RWPE1 (cell line): ENCODE data around the gene TRABD2B.
A peak's percentile ranks its signal among the peaks of the same experiment; 100 is the strongest.
"Not testable (repeated sequence)": the region's sequence is repeated elsewhere in the genome, so short reads cannot be mapped to it uniquely, and the experiment has no call there.

Experiments used
- CTCF ChIA-PET: fragments of 350-600 bp; sonication (Branson Sonifier 250); formaldehyde crosslinking; extraction: SDS; loops from one replicate; lab custom pipeline; 2021; lab: Yijun Ruan, JAX
- POLR2A ChIA-PET: fragments of 400-600 bp; formaldehyde crosslinking; extraction: SDS; loops from one replicate; lab custom pipeline; 2020; ENCODE audit warnings: antibody characterized with exemption; ENCODE audit not compliant: low non-redundant PET; lab: Yijun Ruan, JAX
- DNase-seq: peaks from one replicate; pipeline ENCODE4 v3.0.0; 2012; ENCODE audit warnings: low spot score
- H3K27ac ChIP-seq: fragments of 450-650 bp; 2 replicates; pipeline ENCODE4 v1.5.1; 2017
- TF ChIP-seq, protein P1 (sequence below): fragments of 450-650 bp; conservative IDR thresholded peaks from 2 replicates; pipeline ENCODE4 v1.5.1; 2017; ENCODE audit warnings: low read depth, mild to moderate bottlenecking

Gene TRABD2B

DNA sequence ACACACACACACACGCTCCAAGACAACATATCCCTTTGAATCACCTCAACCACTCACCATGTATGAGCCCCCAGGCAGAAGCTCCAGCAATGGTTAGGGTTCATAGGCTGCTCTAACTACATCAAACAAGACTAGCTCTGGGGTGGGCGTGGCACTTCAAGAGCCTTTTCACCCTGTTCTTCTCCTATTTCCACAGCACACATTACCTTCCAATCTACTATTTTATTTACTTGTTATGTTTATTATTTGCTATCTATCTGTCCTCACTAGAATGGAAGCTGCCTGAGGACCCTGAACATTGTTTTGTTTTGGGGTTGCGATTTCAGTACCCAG, 28.7 kb downstream of the TRABD2B start:
- CTCF ChIA-PET = no interaction called here
- TF ChIP-seq, protein P1, sequence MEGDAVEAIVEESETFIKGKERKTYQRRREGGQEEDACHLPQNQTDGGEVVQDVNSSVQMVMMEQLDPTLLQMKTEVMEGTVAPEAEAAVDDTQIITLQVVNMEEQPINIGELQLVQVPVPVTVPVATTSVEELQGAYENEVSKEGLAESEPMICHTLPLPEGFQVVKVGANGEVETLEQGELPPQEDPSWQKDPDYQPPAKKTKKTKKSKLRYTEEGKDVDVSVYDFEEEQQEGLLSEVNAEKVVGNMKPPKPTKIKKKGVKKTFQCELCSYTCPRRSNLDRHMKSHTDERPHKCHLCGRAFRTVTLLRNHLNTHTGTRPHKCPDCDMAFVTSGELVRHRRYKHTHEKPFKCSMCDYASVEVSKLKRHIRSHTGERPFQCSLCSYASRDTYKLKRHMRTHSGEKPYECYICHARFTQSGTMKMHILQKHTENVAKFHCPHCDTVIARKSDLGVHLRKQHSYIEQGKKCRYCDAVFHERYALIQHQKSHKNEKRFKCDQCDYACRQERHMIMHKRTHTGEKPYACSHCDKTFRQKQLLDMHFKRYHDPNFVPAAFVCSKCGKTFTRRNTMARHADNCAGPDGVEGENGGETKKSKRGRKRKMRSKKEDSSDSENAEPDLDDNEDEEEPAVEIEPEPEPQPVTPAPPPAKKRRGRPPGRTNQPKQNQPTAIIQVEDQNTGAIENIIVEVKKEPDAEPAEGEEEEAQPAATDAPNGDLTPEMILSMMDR = no peak
- POLR2A ChIA-PET = no interaction called here
- no peak for DNase-seq
- H3K27ac ChIP-seq = no peak overlapping the region

DNA sequence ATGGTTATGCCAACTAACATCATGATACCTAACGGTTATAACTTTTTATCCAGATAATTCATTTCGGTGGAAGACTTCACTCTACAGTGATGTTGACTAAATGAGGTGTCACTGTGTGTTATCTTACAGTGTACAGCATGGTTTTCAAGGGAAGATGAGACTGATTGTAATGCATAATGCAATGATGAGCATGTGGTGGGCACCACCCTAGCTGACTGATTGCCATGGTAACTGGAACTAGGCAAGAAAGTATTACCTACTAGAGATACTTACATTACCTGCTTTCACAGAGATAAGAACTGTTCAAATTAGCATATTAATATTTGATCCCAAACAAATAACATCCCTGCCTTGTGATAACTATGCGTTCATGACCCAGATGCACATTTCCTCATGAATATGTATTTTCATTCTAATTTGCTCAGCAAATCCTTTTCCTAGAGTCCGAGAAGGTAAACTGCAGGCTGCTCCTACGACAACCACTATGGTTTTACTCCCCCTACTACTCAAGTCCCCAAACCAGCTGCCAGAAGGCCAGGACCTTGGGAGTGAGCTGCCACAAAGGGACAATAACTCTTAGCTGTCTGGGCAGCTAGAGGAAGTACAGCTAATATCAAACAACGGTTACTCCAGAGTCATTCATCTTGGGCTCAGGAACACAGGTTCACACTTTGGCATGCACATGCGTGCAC, 29.2 kb downstream of the TRABD2B start:
- no peak for DNase-seq
- POLR2A ChIA-PET = no interaction called here
- CTCF ChIA-PET = no interaction called here
- TF ChIP-seq, protein P1 = no peak
- H3K27ac ChIP-seq = no peak overlapping the region

DNA sequence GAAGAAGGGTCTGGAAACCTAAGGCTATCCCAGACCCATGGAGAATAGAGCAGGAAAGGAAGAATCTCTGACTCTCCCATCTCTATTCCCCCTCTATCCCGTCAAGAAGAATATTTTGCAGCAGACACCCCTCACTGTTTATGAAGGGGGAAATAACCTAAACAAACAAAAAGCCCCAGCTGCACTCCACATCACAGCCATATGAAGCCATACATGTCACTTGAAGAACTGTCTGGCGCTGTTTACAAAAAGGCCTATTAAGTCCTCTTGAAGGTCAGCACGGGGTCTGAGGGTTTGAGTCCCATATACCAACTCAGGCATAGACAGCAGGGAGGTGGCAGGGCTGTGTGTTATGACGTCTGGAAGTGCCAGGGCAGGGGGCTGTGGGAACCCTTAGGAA, 31.4 kb downstream of the TRABD2B start:
- DNase-seq = no peak
- ChIA-PET CTCF (no interaction called here), POLR2A (no interaction called here)
- TF ChIP-seq, protein P1 = no peak
- H3K27ac ChIP-seq = no peak overlapping the region

DNA sequence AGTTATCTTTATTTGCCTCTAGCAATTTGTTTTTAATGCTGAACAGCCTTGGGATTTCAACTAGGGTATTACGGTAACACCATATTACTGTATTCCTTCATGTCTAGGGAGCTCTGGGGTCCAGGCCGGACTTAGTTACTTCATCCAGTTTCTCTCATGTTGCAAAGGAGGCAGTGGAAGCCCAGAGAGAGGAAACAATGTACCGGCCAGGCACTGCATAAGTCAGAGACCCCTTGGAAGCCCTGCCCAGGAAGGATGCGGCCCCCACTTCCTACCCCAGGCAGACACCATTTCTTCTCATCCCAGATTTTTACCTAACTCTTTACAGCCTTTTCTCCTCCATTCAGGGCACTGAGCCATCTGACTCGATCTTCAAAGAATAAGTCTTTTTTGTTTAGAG, 32.5 kb downstream of the TRABD2B start:
- ChIA-PET POLR2A (no interaction called here), CTCF (no interaction called here)
- H3K27ac ChIP-seq = no peak overlapping the region
- TF ChIP-seq, protein P1 = no peak
- DNase-seq = no peak

DNA sequence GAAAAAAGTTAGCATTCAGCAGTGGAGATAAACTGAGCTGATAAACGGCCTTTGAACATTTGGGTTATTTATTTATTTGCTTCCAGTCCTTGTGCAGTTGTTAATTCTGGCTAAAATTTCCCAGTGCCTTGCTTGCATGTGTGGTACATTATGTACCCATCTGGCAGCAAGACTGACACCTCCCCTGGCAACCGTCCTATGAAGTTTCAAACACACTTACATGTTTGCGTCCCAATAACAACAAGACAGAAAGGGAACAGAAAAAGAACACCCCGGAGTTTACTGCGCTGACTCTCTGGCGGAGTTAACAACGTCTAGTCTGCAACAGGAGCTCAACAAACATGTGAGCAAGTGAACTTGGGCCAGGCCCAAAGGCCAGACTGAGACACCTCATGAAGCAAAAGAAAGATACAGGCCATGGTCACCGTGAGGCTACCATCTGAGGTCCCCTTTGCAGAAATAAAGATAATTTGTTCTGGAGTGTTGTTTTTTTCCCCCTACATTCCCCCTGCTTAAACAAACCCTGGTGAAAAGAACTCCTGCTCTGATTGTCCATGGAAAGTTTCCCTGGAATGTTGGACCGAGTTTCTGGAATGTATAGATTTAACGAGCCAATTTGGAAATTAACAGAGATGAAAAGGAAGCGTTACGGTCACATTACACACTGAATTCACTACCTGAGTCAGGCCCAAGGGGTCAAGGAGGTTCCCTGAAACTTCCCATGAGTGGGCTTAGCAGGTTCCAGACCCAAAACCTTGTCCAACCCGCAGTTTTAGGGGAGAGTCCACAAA, 33.4 kb downstream of the TRABD2B start:
- ChIA-PET CTCF (no interaction called here), POLR2A (no interaction called here)
- TF ChIP-seq, protein P1 = no peak
- DNase-seq = no peak
- H3K27ac ChIP-seq = peak overlapping the region; percentile 56

DNA sequence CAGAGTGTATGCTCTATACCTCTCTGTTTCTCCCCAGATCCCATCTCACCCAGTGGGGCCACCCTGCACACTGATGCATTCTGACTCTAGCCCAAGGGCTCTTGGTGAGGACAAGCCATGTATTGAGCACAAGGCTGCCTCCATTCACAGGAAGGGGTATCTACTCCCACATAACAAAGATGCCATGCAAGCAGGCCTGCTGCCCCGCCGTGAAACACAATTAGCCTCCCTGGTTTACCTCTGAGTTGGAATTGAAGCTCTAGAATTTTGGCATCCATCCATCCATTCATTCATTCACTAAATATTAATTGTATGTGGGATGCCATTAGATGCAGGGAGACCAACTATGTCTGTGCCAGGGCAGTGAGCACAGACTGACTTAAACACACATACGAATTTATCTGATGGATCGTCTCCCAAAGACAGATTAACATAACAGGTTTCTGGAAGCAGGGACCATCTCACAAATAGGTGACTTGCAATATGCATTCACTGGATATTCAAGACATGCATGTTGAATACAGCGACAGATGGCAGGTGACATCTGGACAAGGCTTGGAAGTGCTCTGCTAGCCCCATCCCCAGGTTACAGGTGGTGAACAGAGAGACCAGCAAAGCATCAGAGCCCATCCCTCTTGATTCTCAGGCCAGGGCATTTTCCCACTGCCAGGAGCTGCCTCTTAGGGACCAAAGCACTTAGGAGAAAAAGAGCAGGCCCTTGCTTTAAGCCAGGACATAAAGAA, 34.3 kb downstream of the TRABD2B start:
- no peak for DNase-seq

DNA sequence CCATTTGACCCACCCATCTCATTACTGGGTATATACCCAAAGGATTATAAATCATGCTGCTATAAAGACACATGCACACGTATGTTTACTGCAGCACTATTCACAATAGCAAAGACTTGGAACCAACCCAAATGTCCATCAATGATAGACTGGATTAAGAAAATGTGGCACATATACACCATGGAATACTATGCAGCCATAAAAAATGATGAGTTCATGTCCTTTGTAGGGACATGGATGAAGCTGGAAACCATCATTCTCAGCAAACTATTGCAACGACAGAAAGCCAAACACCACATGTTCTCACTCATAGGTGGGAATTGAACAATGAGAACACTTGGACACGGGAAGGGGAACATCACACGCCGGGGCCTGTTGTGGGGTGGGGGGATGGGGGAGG, 35.4 kb downstream of the TRABD2B start:
- CTCF ChIA-PET, H3K27ac ChIP-seq, POLR2A ChIA-PET, DNase-seq: not testable (repeated sequence)

More for the DNA sequence above, 34.3 kb downstream of the TRABD2B start:
- ChIA-PET CTCF (no interaction called here), POLR2A (no interaction called here)
- TF ChIP-seq, protein P1 = no peak
- H3K27ac ChIP-seq = peak overlapping the region; percentile 56

DNA sequence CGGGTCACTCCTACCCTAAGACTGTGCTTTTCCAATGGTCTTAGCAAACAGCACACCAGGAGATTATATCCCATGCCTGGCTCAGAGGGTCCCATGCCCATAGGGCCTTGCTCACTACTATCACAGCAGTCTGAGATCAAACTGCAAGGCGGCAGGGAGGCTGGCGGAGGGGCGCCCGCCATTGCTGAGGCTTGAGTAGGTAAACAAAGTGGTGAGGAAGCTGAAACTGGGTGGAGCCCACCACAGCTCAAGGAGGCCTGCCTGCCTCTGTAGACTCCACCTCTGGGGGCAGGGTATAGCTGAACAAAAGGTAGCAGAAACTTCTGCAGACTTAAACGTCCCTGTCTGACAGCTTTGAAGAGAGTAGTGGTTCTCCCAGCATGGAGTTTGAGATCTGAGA, 40.7 kb downstream of the TRABD2B start:
- CTCF ChIA-PET, H3K27ac ChIP-seq, POLR2A ChIA-PET, DNase-seq: not testable (repeated sequence)
